Measurements from ENCODE around the gene ITIH5.

The ITIH5 gene

GRCh38 chr10:7580520-7580919 is 86.2 kb downstream of the ITIH5 start:
- DNase-seq: no peak

DNA sequence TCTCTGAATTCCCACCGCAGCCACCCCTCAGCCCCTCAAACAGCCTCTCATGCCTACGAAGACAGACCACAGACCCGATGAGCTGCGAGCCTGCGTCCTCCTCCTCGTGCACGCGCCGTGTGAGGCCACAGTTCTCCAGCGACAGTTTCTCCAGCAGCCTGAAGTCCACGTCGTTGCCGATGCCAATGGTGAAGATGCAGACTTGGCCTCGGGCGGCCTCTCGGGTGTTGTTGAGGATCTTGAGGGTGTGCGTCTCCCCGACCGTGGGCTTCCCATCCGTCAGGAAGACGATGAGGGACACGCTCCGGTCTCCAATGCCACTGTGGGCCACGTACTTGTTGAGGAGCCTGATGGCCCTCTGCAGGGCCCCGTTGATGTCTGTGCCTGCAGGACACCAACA is 87.1 kb downstream of the ITIH5 start:
- DNase-seq: no peak

GRCh38 chr10:7577579-7577978 is 89.2 kb downstream of the ITIH5 start:
- DNase-seq: no peak

- DNase-seq: no peak
Measured at GRCh38 chr10:7577176-7577575, 89.6 kb downstream of the ITIH5 start.

- no peak for DNase-seq
Measured at GRCh38 chr10:7576340-7576739, 90.4 kb downstream of the ITIH5 start.

DNA sequence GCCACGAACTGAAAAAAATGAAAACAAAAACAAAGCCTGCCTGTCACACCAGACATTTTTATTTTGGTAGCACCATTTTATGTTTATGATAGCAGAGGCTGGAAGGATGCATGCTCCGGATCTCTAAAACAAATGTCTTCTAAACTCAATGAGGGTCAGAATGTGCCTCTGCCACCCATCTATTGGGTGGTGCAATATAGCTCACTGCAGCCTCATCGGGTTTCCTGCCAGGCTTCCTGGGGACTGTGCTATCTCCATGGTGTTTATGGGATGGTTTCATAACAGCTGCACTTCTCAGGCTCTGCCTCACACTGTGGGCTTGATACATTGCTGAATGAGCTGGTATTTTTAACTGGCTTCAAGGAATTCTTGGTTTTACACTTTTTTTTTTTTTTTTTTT is 94.4 kb downstream of the ITIH5 start:
- no peak for DNase-seq

- no peak for DNase-seq
Measured at GRCh38 chr10:7571981-7572380, 94.8 kb downstream of the ITIH5 start.

DNA sequence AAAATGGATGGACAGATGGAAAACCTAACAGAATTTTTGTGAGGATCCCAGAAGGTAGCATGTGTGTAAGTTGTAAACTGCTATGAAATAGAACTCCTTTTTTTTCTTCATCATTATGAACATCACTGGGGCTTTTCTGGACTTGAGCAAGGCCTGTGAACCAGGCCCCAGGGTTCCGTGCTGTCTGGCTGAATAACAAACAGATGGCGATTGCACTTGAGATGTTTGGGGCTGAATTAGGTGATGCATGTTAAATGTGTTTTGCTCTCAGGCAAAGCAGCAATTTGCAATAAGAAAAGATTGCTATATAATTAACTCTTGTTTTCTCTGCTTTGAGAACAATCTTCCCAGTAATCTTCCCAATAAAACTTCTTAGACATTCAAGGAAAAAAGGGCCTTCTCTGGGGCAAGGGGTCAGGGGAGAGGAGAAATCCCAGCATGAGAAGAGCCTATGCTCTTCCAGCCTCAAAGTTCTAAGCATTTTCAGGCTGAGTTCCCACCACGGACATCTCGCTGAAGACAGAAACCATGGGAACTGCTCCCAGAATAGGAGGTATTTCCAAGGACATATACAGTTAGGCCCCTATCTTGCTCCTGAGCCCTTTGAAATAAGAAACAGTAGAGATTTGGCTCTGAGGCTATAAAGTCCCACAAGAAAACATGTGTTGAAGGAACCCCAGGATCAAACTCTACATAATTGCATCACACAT is 98.7 kb downstream of the ITIH5 start:
- DNase-seq: no peak

GRCh38 chr10:7566891-7567290 is 99.9 kb downstream of the ITIH5 start:
- no peak for DNase-seq

GRCh38 chr10:7565871-7566270 is 100.9 kb downstream of the ITIH5 start:
- no peak for DNase-seq

DNA sequence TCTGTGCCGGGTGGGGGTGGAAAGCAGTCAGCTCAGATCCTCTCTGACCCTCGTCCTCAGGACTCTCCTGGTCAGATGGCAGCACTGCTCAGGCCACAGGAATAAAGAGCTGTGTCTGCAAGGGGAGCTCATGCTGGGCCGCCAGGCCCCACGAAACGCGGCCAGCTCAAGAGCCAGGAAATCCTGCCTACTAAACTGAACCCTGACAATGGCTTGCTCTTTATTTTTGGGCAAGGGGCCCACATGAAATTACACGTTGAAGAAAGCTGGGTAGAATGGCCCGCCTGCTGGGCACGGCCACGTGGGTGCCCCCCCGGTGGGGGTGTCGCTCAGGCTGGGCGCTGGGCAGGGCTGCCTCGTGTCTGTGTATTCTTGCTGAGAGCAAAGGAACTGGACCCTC is 103.0 kb downstream of the ITIH5 start:
- DNase-seq: no peak

DNA sequence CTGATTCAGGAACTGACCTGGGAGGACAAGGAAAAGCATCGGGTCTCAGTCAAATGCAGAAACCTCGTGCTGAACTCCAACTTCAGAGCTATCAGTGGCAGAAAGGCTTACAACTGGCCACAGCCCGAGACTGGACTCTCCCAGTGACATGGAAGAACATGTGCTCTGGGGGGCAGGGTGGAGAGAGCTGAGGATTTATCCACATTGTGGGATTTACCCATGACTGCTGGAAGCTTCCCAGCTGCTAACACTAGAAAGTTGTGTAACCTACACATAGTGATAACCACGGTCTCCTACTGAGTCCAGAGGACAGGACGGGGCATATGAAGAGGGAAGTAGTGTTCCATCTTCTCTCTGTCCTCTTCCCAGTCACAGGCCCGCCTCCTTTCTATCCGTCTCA is 103.4 kb downstream of the ITIH5 start:
- no peak for DNase-seq

DNA sequence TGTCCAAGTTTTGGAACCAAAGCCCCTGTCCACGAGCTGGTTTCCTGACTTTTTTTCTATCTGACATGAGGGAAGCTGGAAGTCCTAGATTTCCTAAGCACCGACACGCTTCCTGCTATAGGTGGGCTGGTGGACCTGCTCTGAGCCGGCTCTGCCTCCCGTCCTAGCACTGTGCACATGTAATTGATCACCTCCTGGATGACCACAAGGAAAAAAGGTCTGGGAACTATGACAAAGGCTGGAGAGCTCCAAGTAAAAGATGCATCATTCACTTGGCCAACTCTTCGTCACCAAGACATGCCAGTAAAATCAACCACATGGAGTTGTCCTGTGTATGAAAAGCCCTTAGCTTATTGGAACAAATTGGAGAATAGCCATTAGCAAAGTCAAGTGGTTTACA is 104.8 kb downstream of the ITIH5 start:
- DNase-seq: no peak

DNA sequence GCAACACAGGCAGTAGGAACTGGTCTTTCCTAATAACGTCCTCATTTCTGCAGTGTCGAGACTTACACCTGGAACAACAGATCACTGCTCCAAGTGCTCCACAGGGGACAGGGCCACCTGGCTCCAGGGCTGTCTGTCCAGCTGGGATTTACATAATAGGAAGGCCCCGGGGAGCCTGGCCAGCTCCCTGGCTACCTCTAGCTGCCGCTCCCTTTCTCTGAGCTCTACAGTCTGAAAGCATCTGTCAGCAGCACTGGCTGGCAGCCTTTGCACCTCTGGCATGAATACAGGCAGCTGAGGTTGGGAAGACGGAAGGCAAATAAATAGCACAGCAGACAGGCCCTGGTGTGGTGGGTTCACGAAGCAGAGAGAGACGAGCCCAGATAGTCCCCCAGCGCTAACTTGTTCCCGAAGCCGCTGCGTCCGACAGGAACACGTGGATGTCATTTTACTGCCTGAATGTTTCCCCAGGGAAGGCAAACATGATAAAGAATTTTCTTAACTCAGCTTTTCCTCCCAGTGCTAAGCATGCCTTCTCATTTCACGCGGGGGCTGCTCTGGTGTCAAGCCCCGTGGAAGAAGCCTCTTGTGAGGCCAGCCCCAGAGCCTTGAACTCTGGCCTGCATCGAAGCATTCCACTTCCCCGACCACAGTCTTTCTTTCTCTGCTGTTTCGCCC is 105.4 kb downstream of the ITIH5 start:
- no peak for DNase-seq

DNA sequence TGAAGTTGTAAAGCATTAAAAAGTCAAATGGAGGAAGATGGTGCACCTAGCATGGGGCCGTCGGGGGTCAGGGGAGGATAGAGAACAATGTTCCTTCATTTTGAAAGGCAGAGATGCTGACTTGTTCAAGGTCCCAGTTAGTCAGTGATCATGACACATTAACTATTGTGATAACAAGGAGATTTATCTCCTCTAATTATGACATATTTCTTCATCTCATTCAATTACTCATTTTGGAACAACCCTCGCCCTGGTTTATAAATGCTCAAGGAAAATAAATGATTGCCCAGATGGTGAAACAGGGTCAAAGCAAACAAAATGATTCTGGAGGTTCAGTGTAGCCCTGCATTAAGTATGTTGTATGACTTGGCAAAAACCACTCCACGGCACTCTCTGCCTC is 106.2 kb downstream of the ITIH5 start:
- no peak for DNase-seq

DNA sequence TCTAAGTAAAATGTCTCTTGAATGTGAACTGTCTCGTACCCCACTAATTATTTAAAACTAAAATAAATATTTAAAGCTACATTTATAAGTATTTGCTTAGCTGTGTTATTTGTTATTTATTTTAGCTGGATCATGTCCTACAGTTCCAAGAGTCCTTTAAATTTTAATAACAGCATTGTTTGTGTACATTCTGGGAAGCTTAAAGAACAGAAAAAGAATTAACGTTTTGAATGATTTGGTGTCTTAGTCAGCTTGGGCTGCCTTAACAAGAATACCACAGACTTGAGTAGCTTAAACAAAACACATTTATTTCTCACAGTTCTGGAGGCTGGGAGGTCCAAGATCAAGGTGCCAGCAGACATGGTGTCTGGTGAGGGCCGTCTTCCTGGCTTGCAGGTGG is 107.4 kb downstream of the ITIH5 start:
- no peak for DNase-seq

DNA sequence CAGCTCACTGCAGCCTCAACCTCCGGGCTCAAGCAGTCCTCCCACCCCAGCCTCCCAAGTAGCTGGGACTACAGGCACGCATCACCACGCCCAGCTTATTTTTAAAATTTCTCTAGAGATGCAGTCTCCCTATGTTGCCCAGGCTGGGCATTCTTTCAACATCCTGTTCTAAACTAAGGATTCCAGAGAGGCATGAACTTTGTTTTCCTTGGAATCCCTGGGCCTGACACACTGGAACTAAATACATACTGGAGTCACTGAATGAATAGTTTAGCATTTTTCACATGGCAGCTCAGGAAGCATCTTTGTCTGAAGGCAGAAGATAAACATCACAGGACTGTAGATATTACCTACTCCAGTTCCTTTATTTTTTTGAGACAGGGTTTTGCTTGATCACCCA is 108.7 kb downstream of the ITIH5 start:
- DNase-seq: no peak

DNA sequence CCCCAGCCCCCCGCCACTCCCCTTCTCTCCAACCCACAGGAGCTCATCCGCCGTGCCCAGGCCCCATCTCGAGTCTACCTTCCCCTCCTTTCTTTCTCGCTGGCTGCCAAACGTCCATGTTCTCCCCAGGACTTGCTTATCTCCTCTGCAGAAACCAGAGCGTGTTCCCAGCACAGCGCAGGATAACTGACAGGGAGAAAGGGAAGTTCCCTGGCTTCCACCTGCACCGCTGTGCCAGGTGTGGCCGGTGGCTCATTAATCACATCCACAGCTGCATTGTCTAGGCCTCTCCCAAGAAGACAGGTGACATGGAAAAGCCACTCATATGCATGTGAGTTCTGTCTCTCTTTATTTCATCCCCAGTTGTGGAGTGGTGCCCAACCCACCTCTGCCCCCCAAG is 113.2 kb downstream of the ITIH5 start:
- no peak for DNase-seq

DNA sequence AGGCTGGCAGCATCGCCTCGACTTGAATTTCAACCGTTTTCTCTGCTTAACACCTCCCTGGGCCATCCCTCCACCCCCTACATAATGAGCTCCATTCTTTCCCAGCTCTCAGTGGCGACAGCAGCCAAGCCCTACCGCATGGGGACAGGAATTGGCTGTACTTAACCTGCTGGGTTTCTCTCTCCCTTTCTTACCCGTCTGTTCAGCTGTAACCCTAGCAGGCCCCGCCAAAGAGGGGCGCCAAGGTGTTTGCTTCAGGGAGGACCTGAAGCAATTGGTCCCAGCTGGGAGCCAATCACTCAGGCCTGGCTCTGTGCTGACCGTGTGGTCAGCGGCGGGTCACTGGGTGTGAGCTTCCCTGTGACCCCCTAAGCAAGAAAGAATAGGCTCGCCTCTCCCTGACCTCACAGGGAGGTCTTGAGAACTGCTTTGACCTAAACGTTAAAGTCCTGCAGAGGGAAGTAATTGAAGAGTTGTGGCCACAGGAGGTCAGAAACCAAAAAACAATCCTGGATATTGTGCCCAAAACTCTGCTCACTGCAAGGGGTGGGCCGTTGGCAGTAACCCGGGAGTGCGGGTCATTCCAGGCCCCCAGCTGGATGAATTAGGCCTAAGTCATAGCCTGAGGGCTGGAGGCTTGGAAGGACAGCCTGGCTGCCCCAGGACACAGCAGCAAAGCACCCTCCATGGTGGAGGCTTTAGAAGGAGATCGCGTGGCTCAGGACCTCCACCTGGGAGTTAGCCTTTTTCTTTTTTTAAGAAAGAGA is 114.6 kb downstream of the ITIH5 start:
- DNase-seq: no peak

DNA sequence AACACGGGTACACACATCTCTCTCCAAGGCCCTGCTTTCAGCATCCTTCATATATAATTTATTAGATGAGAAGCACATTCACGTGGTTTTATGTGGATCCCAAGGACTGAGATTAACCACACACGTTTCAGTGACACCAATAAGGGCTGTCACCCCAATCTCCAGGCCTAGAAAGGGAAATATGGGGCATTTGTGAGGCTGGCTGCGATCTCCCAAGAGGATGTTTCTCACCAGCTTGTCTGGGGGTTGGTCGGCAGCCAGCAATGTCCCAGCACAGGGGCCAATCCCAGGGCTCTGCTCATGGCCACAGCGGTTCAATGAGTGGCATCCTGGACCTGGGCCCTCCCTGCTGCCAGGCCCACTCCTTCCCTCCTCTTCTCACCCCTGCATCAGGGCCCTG is 115.5 kb downstream of the ITIH5 start:
- DNase-seq: no peak

DNA sequence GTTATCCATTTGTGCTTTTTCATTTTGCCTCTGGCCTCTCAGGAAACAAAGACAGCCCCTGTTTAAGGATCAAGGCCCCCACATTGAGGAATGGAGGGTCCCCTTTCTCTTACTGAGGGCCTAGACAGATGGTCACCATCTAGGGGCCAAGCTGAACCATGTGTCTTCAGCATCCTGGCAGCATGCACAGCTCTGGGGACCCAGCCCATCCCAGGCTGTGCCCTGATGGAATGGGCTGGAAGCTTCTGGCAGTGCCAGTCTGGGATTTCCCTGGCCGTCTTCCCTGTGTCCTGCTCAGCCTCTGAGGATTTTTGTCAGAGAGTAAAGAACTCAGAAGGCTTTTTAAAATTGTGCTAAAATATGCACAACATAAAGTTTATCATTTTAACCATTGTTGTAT is 116.8 kb downstream of the ITIH5 start:
- no peak for DNase-seq

DNA sequence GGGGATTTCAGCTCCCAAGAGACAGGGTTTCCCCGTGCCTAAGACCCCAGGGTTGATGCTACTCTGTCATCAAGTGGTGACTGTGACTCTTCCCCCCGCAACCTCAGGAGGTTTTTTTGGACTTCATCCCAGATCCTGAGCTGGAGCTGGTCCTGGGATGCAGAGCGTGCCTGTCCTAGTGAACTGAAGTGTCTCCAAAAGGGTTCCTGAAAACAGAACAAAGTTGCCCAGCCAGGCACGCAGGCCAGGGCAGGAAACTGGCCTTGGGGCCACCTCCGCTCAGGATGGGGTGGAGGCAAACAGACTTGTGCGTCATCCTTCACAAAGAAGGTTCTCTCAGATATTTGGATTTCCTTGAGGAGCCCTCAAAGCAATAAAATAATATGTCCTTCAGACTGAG is 118.9 kb downstream of the ITIH5 start:
- no peak for DNase-seq

- DNase-seq: no peak
Measured at GRCh38 chr10:7547206-7547605, 119.6 kb downstream of the ITIH5 start.

DNA sequence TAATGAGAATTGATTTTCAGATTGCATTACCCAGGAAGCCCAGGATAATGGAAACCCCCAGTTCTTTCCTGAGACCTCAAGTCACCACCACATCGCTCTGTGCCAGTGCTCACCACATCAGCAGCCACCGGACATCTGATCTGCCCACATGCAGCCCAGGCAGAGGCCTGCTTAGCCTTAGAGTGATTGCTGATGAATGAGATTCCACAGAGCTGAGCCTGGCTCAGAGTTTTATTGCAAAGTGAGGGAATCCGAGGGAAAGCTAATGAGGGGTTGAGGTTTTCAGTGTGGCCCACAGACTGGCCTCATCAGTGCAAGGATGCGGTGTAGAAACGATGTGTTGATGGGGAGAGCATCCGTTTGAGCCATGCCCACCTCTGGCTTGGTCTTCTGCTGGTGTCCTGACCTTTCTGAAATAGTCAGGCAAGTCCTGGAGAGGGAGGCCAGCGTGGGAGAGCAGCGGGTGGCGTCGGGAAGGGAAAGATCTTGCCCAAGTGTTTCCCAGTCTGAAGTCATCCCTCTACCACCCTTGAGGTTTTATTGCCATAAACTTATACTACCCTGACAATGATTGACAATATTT is 120.3 kb downstream of the ITIH5 start:
- DNase-seq: no peak

Measured in NCI-H1694 (cell line).